T follicular helper cell (primary cell): ENCODE results near the gene HSDL1.
A peak's percentile ranks its signal among the peaks of the same experiment; 100 is the strongest.

Experiments
- DNase-seq: peaks from one replicate; pipeline ENCODE4 v3.0.0-alpha.2; 2020; ENCODE audit warnings: low read depth

The HSDL1 gene

GRCh38 chr16:84176192-84177053 lies 31.4 kb upstream of the HSDL1 start:
- no peak for DNase-seq

- peak; percentile 39 for DNase-seq
Observed at GRCh38 chr16:84175350-84176081, 30.5 kb upstream of the HSDL1 start.

DNA sequence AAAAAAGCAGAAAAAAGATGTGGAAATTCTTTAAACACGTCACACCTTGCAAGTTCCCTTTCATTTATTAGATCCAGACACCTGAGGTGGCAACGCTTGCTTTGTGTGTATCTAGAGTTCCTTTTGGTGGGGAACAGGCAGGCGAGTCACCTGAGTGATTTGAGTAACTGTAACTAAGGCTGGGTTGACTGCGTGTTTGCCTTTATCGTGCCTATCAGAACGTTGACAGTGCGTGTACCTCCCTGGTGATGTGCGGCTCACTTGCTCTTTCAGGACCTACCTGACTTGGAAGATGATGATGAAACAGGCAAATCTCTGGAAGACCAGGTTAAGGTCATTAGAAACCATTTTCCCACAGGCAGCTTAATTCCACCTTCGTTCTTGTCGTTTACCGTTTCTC lies 29.4 kb upstream of the HSDL1 start:
- DNase-seq: no peak

GRCh38 chr16:84169765-84170310 lies 24.9 kb upstream of the HSDL1 start:
- DNase-seq: no peak

- no peak for DNase-seq
Observed at GRCh38 chr16:84166796-84167695, 22.1 kb upstream of the HSDL1 start.

GRCh38 chr16:84165746-84166145 lies 20.8 kb upstream of the HSDL1 start:
- no peak for DNase-seq

DNA sequence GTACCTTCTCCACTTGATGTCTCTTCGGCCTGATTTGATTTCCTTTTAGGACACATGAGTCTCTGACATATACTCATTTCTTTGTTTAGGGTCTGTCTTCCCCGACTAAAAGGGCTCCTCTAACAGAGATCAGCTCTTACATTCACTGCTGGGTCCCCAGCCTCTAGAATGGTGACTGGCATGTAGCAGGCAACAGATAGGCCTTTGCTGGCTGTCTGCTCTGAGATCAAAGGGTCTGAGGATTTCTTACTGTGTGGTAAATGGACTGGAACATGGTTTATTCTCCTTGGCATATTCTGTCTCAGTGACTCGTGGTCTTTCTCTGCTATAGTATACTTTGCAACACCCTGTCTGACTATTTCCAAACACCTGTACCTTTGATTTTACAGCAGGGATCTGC lies 16.8 kb upstream of the HSDL1 start:
- no peak for DNase-seq

GRCh38 chr16:84161037-84161436 lies 16.1 kb upstream of the HSDL1 start:
- no peak for DNase-seq

DNA sequence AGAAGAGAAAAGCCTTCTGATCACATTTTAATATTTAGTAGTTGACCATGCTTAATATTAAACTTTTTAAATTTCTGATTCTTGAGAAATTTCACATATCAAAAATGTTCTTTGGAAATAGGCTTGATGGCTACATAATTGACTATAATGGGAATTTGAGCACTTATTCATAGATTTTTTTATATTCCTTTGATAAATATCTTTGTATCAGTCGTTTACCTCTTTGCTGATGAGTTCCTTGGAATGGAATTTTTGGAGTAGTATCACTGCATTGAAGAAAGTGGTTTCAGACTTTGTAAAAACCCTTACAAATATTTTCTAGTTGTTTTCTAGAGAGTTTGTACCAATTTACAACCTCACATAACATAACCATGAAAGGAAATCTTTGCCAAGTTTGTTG lies 14.8 kb upstream of the HSDL1 start:
- DNase-seq: no peak

- DNase-seq: no peak
Observed at GRCh38 chr16:84159007-84159406, 14.0 kb upstream of the HSDL1 start.

GRCh38 chr16:84156342-84156784 lies 11.4 kb upstream of the HSDL1 start:
- DNase-seq: no peak

GRCh38 chr16:84155771-84156170 lies 10.8 kb upstream of the HSDL1 start:
- DNase-seq: no peak

- DNase-seq: no peak
Observed at GRCh38 chr16:84155226-84155625, 10.2 kb upstream of the HSDL1 start.

GRCh38 chr16:84153660-84154214 lies 8.8 kb upstream of the HSDL1 start:
- DNase-seq: no peak

DNA sequence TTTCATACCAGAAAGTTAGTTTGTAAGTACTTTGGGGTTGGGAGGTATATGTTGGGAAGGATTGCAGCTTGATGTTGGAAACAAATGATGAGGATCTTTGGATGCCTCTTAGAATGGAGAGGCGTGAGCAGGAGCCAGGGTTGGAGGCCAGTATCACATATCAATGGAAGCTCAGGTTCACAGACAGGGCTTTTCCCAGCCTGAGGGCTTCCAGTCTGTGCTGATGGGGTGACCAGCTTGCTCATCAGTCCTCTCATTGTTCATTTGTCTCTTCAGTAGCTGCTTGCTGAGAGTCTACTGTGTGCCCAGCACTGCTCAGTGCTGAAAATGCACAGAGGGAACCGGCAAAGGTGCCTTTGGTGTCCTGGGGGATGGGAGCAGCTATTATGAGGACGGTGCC lies 5.9 kb upstream of the HSDL1 start:
- DNase-seq: no peak

DNA sequence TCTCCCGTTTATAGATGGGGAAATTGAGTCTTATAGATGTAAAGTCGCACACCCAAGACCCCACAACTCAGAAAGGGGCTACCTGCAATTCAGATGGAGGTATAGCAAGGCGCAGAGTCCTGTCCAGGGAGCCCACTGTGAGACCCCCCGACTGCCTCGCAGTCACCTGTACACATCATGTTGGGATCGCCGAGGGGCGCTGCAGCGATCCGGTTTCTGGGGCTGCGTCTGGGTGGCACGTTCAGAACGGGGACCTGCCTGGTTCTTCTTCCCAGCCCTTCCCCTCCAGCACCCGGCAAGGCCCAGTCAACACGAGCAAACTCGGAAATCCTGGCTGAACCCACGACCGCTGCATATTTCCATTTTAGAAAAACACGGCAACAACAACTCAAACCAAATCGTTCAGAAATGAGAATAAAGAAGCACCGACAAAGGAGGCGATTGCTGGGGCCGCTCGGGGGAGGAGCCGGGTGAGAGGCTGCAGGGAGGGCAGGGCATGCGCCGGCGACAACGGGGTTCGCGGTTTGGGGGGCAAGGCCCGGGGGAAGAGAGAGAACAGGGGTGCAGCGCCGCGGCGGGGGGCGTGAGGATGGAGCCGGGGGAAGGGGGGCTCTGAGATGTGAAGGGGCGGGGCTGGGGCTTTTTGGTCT lies 643 bp downstream of the HSDL1 start:
- DNase-seq: peak; percentile 32

- DNase-seq: no peak
Observed at GRCh38 chr16:84143784-84144199, 1.2 kb downstream of the HSDL1 start.

DNA sequence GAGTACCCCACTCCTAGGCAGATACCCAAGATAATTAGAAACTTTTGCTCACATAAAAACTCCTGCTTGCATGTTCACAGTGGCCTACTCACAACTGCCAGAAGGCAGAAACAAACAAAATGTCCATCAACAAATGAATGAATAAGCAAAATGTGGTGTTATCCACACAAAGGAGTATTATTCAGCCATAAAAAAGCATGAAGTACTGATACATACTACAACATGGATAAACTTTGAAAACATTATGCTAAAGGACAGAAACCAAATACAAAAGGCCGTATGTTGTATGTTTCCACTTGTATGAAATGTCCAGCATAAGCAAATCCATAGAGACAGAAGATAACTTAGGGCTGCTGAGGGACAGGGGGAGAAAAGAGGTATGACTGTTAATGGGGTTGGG lies 1.9 kb downstream of the HSDL1 start:
- no peak for DNase-seq

GRCh38 chr16:84141143-84141670 lies 3.8 kb downstream of the HSDL1 start:
- DNase-seq: no peak

DNA sequence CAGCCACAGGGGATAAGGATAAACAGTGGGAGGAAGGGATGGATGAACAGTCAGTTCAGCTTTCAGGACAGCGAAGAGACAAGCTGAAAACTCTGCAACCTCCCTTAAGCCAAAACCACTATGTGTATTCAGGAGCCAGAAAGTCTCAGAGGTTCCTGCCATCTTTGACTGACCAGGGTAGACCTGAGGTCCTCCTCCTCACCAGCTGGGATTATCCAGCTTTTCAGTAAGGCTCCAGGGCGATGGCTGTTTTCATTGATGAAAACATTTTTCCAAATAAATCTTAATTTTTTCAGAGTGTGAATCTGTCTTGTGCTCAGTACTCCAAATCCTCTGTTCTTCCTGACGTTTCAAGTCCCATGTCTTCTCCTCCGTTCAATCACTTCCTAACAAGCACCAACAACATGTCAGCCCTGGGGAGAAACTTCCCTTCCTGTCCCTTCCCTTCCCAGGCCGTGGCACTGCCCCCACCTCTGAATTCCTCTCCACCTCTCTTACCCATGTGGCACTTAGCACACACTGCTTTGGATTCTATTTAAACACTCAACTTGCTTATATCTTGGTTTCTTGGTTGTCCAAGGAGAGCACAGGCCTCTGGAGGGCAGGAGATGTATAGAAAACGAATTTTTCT lies 5.2 kb downstream of the HSDL1 start:
- DNase-seq: no peak
